HG02852 (cell line): ENCODE results near the gene CNST.
"Not testable (repeated sequence)": the region's sequence is repeated elsewhere in the genome, so short reads cannot be mapped to it uniquely, and the experiment has no call there.

Experiments used
- ATAC-seq: cut with Tn5 transposase; IDR thresholded peaks from one replicate; pipeline ENCODE4 v1.9.1; 2021; ENCODE audit warnings: mild to moderate bottlenecking, moderate library complexity; ENCODE audit not compliant: unreplicated experiment

The CNST gene

DNA sequence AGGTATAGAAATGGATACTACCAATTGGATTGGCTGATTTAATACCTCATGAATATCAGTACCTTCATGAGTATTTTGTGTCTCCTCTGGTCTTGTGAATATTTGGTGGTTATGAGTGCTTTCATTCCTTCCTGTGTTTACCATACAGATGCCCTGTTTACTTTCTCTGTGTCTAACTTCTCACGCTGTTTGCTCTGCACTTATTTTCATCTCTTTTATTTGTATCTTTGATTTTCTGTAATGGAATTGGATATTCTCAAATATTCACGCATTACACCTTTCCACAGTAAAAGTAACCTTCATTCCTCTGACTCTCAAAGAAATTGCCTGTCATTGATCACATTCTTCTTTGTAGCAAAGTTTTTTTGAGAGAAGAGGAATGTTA, 16.8 kb downstream of the CNST start:
- ATAC-seq = no peak

DNA sequence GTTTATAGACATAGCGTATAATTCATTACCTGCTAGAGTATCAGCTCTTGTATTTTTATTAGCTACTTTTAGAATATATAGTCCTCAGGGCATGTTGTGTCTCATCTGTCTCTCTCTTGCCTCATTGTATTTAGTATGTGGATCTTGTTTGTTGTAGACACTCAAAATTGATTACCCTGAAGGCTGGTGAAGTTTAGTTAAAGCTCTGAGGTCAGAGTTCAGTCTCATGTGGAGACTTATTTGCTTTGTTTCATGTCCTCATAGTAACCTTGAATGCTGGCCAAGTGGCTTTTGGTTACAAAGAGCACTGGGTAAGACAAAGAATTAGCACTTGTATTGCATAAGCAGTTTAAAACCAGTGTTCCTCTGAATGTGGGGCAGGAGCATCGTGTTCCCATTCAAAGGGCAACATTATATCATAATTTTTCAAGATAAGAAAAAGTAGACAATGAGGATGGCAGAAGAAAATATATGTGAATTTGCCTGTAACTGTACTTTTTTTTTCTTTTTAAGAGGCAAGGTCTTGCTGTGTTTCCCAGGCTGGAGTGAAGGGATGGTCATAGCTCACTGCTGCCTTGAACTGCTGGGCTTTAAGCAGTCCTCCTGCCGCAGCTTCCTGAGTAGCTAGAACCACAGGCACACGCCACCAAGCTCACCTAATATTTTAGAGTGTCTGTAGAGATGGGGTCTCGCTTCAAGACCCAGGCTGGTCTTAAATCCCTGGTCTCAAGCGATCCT, 17.4 kb downstream of the CNST start:
- ATAC-seq = no peak

DNA sequence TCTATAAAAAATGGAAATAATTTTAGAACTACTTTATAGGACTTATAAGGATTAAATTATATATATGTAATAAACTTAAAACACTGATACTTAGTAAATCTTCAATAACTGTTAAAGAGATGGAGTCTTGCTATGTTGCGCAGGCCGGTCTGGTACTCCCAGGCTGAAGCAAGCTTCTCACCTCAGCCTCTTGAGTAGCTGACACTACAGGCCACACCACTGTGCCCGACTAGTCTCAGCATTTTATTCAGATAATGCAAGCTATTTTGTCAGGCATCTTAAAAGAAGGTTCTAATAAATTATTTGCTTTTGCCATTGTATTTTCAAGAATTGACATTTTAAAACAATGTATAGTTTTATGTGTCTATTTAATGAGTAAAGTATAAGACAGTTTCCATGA, 20.8 kb downstream of the CNST start:
- no peak for ATAC-seq

DNA sequence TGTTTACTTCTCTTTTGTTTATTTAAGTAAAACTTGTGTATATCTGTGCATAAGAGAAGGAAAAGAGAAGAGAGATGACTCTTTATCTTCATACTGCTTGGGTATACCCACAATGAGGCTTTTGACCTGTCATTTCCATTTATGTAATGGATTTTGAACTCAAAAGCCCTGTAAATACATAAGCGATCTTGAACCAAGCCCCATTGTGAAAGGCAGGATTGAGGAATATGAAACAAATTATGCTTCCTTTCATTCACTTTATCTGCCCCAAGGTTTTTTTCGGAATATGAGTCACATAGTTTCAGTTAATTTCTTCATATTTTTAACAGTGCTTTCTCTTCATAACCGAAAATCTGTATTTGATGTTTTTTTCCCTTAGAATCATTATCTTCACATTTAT, 21.4 kb downstream of the CNST start:
- ATAC-seq = no peak

DNA sequence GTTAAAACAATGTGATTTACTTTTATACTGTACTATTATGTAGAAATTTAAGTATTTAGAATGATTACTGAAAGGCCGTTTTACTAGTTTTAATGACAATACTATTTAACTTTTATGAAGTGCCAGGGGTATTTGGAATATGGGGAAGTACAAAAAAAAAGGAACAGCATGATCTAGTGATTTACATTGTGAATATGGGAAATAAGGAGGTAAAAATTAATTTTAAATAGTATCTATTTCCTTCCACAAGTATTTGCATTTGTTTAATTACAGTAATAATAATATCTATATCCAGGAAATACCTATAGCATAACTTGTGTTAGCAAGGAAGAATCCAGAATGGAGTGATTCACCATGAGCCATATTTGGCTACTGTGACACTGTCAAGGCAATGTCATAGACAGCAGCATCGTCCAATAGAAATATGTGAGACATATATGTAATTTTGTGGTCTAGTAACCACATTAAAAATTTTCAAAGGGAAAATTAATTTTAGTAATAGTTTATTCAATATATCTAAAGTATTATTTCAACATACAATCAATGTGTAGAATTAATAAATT, 22.0 kb downstream of the CNST start:
- ATAC-seq = no peak

DNA sequence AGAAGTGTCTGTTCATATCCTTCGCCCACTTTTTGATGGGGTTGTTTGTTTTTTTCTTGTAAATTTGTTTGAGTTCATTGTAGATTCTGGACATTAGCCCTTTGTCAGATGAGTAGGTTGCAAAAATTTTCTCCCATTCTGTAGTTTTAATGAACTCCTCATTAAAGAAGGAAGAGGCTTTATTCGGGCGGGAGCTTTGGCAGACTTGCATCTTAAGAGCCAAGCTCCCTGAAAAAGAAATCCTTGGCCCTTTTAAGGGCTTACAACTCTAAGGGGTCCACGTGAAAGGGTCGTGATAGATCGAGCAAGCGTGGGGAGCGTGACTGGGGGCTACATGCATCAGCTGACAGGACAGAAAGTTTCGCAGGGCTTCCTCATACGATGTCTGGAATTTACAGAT, 23.7 kb downstream of the CNST start:
- not testable (repeated sequence) for ATAC-seq

DNA sequence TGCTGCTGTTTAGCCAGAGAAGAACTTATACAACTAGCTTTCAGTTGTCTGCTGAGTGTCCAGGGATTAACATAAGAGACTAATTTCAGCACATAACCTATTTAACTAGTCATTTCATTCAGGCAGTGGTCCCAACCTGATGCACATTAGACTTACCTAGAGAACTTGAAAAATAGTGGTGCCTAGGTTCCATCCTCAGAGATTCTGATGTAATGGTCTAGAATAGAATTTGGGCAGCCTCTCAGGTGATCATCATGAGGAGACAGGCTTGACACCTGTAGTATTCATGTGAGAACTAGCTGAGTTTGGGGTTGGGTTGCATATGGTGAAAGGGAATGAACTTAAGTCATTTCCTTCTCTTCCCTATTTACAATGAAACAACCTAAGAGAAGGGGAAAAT, 24.8 kb downstream of the CNST start:
- peak; percentile 42 for ATAC-seq

DNA sequence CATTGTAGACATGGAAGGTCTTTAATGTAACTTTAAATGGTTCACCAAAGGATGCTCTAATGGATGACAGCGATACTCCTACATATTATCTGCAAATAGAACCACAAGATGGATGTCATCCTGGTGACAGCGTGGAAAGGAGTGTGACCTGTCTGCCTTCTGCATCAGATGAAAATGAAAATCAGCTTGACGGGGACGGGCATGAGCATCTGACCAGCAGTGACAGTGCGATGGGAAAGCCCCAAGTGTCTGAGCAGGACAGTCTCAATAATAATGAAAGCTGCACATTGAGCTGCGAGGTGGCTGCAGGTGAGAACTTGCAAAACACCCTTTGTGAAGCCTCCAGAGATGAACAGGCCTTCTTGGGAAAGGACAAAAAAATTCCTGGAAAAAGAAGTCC, 25.2 kb downstream of the CNST start:
- ATAC-seq = peak; percentile 96

DNA sequence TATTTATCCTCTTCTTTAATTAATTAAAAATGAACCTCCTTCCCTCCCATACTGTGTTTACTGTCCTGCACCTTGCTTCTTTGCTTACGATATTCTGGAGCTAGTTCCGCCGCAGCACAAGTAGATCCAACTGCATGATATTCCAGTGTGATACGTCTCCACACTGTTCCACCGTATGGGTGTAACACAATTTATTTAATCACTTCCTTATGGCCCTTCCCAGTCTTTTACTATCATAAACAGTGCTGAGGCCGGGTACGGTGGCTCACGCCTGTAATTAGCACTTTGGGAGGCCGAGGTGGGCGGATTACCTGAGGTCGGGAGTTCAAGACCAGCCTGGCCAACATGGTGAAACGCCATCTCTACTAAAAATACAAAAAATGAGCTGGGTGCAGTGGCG, 25.7 kb downstream of the CNST start:
- ATAC-seq = peak; percentile 5

DNA sequence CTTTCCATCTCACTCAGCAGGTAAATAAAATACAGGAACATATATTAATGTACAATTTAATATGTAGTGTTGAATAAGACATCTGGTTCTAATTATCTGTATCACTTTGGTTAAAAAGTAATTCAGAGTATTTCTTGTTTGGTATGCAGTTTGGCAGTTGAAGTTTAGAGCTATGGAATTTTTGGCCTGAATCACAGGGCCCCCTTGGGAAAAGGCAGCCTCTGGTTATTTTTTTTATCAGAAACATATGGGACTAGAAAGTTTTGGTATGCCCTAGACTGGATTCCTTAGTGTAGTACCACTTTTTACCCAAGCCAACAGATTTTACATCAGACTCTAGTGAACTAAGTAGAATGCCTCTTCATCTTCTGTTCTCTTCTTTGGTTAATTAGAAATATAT, 26.4 kb downstream of the CNST start:
- no peak for ATAC-seq

DNA sequence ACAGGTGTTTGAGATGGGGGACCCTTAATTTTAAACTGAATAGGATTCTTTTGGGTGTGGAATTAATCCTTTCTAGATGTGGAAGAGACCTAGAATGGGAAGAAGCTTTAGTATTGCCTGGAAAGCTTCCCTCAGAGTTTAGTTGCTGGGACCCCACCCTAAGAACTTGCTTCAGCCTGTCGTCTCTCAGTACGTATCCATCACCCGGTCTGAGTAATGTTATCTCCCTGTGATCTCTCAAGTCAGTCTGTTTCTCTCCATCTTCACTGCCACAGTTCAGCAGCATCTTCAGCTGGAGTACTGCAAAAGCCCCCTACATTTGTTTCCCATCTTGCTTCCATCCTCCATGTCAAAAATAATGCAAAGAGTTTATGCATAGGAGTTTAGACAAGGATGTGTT, 28.9 kb downstream of the CNST start:
- no peak for ATAC-seq

DNA sequence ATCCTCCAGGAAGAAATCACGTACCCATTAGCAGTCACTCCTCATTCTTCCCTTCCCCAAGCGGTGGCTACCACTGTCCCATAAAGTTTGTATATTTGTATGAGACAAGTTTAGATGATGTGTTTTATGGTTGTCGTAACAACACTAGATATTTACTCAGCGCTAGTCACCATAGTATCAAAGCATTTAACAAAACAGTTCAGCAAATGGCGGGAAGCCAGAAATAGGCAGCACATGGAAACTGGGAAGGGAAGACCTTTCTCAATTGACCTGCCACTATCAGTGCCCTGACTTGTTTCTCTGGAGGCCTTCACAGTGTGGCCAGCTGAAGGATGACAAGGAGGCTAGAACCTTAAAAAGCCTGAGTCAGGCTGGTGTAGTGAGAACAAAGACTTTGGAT, 31.1 kb downstream of the CNST start:
- no peak for ATAC-seq

DNA sequence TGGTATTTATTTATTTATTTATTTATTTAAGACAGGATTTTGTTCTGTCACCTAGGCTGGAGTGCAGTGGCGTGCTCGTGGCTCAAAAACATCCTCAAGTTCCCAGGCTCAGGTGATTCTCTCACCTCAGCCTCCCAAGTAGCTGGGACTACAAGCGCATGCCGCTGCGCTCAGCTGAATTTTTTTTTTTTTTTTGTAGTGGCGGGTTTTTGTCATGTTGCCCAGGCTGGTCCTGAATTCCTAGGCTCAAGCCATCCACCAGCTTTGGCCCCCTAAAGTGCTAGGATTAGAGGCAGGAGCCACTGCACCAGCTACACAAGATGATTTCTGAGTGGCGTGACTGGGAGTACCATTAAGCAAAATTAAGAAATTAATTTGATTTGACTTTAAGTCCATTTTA, 31.7 kb downstream of the CNST start:
- no peak for ATAC-seq

DNA sequence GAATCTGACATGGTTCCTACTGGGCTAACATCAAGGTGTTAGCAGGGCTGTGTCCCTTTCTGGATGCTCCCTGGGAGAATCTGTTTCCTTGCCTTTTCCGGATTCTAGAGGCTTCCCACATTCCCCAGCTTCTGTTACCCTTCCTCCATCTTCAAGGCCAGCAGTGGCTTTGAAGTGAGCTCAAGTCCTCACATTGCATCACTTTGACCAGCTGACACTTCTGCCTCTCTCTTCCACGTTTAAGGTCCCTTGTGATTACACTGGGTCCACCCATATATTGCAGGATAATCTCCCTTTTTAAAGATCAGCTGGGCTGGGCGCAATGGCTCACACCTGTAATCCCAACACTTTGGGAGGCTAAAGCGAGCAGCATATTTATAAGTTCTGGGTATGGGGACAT, 33.1 kb downstream of the CNST start:
- ATAC-seq = no peak

DNA sequence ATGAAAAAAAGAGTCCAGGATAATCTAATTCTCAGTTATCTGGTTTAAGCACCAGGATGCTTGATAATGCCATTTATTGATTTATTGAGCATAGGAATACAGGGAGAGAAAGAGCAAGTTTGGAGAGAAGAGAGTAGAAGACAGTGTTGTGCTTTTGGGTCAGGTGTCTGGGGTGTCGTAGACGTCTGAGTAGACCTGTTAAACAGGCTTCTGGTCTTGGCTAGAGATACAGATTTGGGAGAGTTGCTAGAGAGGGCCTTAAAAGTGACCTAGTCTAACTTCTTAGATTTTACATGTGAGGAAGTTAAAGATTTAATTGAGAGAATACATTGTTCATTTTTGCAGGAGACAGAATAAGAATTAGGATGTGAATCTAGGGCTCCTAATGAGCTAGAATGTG, 34.3 kb downstream of the CNST start:
- no peak for ATAC-seq

DNA sequence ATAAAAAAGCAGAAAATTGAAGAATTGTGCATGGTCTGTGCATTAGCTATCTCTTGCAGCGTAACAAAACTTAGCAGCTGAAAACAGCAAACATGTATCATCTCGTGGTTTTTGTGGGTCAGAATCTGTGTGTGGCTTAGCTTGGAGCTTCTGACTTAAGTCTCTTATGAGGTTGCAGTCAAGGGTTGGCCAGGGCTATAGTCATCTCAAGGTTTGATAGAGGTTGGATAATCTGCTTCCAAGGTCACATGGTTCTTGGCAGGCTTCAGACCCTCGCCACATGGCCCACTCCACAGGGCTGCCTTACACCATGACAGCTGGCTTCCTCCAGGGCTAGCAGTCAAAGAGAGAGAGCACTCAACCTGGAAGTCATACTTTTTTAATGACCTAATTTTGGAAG, 35.9 kb downstream of the CNST start:
- no peak for ATAC-seq

DNA sequence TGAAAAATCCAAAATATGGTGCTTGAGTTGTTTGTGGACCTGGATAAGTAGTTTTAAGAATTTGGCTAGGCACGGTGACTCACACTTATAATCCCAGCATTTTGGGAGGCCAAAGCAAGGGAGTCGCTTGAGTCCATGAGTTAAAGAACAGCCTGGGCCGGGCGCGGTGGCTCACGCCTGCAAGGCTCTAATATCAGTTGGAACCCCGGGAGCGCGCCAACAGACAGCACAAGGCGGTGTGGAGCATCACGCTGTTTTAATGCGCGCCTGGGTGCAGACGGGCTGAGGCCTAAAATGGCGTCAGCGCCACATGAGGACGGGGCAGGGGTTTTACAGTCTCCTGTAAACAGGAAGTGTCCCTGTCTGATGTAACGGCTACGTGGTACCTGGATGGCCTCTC, 39.0 kb downstream of the CNST start:
- ATAC-seq = not testable (repeated sequence)

DNA sequence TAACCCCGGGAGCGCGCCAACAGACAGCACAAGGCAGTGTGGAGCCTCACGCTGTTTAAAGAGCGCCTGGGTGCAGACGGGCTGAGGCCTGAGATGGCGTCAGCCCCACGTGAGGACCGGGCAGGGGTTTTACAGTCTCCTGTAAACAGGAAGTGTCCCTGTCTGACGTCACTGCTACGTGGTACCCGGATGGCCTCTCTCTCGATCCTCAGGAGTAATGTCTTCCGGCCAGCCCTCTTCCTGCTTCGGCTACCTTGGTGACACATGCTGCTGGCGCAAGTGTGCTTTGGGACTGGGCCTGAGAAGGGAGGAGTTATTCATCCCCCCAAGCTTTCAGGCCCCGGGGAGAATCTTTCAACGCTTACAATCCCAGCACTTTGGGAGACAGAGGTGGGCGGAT, 41.2 kb downstream of the CNST start:
- ATAC-seq = no peak

DNA sequence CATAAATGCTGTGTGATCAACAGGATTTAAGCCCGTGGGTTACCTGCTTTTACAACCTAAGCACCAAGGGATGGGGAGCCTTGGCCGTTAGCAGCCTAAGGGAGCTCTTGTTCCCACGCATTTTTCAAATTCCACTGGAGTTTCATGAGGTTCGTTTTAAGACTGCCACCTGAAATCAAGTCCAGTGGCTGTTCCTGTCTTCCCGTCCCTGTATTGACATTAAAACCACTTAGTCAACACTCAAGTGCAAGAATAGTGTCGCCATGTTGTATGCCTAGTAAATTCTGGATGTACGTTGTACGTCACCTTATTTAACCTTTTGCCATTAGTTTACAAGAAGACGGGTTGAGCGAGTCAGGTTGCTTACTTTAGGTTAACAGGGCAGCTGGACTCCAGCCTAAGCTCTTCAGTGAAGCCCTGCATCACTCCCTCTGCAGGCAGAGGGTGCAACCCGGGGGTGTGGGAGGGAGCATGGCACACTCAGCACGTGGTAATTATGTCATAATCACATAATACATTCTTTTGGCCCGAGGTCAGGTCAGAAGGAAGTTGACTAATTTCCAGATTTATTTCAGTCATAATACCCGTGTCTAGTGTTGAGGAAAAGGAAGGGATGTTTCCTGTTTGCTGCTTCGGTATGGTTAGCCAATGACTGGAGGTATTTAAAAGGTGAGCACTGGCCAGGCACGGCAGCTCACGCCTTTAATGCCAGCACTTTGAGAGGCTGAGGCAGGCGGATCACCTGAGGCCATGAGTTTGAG, 42.5 kb downstream of the CNST start:
- ATAC-seq = peak; percentile 60

DNA sequence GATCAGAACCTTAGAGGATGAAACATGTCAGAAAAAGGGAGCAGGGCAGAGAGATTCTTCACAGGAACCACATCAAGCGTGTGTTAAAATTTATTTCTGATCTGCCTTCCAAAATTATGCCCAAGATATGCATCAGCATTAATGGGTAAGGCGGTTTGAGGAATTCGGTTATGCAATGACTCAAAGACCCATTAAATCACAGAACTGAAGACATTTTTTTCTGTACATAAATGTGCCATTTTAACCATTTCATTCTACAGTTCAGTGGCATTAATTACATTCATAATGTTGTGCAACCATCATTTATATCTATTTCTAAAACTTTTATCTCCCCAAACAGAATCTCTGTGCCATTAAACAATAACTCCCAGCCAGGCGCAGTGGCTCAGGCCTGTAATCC, 43.4 kb downstream of the CNST start:
- ATAC-seq = no peak

DNA sequence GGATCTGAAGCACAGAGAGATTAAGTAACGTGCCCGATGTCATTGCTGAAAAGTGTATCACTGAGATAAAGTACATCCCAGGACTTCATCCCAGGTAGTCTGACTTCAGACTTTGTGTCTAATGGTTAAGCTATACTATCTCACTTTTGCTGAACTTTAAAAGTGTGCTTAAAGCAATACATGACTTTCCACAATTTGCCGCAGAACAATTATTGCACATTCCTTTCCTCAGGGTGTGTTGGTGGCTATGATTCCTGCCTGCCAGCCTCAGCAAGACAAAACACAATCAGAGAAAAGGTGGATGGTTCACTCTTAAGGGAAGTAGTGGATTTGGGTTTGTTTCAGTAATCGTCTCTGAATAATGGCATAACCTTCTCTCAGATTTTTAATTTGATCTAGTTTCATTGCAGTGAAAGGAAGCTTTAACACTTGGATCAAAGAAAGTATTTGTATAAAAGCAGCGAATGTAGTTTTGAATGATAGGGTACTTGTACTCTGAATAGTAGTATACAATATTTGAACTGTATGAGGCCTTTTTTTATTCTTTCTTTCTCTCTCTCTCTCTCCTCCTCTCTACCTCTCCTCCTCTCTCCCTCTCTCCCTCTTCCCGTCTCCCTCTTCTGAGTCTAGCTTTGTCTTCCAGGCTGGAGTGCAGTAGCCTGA, 47.0 kb downstream of the CNST start:
- no peak for ATAC-seq

DNA sequence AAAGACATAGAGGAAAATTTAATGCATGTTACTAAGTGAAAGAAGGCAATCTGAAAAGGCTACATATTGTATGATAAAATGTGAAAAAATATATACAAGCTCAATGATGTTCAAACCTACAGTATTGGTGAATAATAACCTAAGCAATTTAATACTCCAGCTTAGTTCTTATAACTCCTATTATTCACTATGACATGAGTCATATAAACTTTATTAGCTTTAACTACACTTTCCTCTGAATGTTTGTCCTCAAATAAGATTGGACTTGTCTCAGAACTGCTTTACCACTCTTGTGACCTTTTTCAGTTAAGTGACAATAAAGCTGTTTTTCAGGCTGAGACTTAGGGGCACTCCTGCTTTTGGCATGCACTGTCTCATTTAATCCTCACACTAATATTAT, 50.9 kb downstream of the CNST start:
- no peak for ATAC-seq
